GM19324 (cell line): ENCODE data around the gene FOXJ3.
A peak's percentile ranks its signal among the peaks of the same experiment; 100 is the strongest.

Experiments used
- ATAC-seq: cut with Tn5 transposase; IDR thresholded peaks from one replicate; pipeline ENCODE4 v1.9.1; 2021; ENCODE audit warnings: mild to moderate bottlenecking, moderate library complexity; ENCODE audit not compliant: unreplicated experiment, low FRiP score

The FOXJ3 gene

GRCh38 chr1:42335809-42336518 lies 929 bp upstream of the FOXJ3 start:
- ATAC-seq, result no peak

- peak; percentile 73 for ATAC-seq
Measured at GRCh38 chr1:42334240-42335049, 590 bp downstream of the FOXJ3 start.

GRCh38 chr1:42333662-42334239 lies 1.3 kb downstream of the FOXJ3 start:
- no peak for ATAC-seq

GRCh38 chr1:42332877-42333276 lies 2.2 kb downstream of the FOXJ3 start:
- no peak for ATAC-seq

- no peak for ATAC-seq
Measured at GRCh38 chr1:42330215-42330614, 4.8 kb downstream of the FOXJ3 start.

GRCh38 chr1:42328916-42329496 lies 6.0 kb downstream of the FOXJ3 start:
- no peak for ATAC-seq

GRCh38 chr1:42328047-42328625 lies 6.9 kb downstream of the FOXJ3 start:
- no peak for ATAC-seq

GRCh38 chr1:42325014-42325402 lies 10.0 kb downstream of the FOXJ3 start:
- ATAC-seq, result no peak

GRCh38 chr1:42324398-42325013 lies 10.5 kb downstream of the FOXJ3 start:
- ATAC-seq, result no peak

- no peak for ATAC-seq
Measured at GRCh38 chr1:42323551-42323950, 11.5 kb downstream of the FOXJ3 start.

- no peak for ATAC-seq
Measured at GRCh38 chr1:42322577-42322976, 12.5 kb downstream of the FOXJ3 start.

GRCh38 chr1:42321731-42322130 lies 13.3 kb downstream of the FOXJ3 start:
- ATAC-seq, result no peak

- ATAC-seq, result no peak
Measured at GRCh38 chr1:42320708-42321107, 14.3 kb downstream of the FOXJ3 start.

GRCh38 chr1:42319871-42320484 lies 15.1 kb downstream of the FOXJ3 start:
- ATAC-seq, result no peak

- no peak for ATAC-seq
Measured at GRCh38 chr1:42319128-42319851, 15.7 kb downstream of the FOXJ3 start.

GRCh38 chr1:42318601-42319000 lies 16.4 kb downstream of the FOXJ3 start:
- no peak for ATAC-seq

- no peak for ATAC-seq
Measured at GRCh38 chr1:42317308-42317707, 17.7 kb downstream of the FOXJ3 start.

- ATAC-seq, result no peak
Measured at GRCh38 chr1:42316292-42316691, 18.7 kb downstream of the FOXJ3 start.

GRCh38 chr1:42315500-42315899 lies 19.5 kb downstream of the FOXJ3 start:
- ATAC-seq, result no peak
